Astrocyte (in vitro differentiated cells and primary cell): Measurements from ENCODE around the gene PVALEF. TPM values are rescaled to one million over a fixed set of nuclear protein-coding genes. Genes with fewer than 3 reads are reported as not detected.

ENCODE experiments used
- DNase-seq: peaks from one replicate; pipeline ENCODE4 v3.0.0-alpha.2; 2010; ENCODE audit warnings: low read depth
- FAIRE-seq: peaks from 2 replicates; lab custom pipeline; 2011; peaks lifted over from hg19 to GRCh38; lab: Jason Lieb, UNC
- H2AFZ ChIP-seq: 2 replicates; pipeline ENCODE4 v1.6.0; 2012; ENCODE audit warnings: low read depth, low read length, inconsistent platforms
- H3K27ac ChIP-seq: 2 replicates; pipeline ENCODE4 v1.5.1; 2011; ENCODE audit warnings: low read depth, low read length, inconsistent platforms
- H3K27me3 ChIP-seq: 2 replicates; pipeline ENCODE4 v1.6.0; 2011; ENCODE audit warnings: low read length, inconsistent platforms; ENCODE audit not compliant: insufficient read depth
- H3K36me3 ChIP-seq: 2 replicates; pipeline ENCODE4 v1.5.1; 2011; ENCODE audit warnings: low read length, inconsistent platforms; ENCODE audit not compliant: insufficient read depth
- H3K4me1 ChIP-seq: 2 replicates; pipeline ENCODE4 v1.5.1; 2011; ENCODE audit warnings: low read length, inconsistent platforms; ENCODE audit not compliant: insufficient read depth
- H3K4me2 ChIP-seq: 2 replicates; pipeline ENCODE4 v1.6.0; 2012; ENCODE audit warnings: low read length, inconsistent platforms
- H3K4me3 ChIP-seq: 2 replicates; pipeline ENCODE4 v1.5.1; 2011; ENCODE audit warnings: low read depth, mild to moderate bottlenecking, low read length, inconsistent platforms; ENCODE audit not compliant: insufficient read depth
- H3K79me2 ChIP-seq: 2 replicates; pipeline ENCODE4 v1.6.0; 2012; ENCODE audit warnings: mild to moderate bottlenecking, low read length, inconsistent platforms; ENCODE audit not compliant: insufficient read depth
- H3K9ac ChIP-seq: 2 replicates; pipeline ENCODE4 v1.6.0; 2012; ENCODE audit warnings: mild to moderate bottlenecking, low read length, inconsistent platforms
- H3K9me3 ChIP-seq: 2 replicates; pipeline ENCODE4 v1.5.1; 2012; ENCODE audit warnings: low read depth, mild to moderate bottlenecking, low read length, inconsistent platforms; ENCODE audit not compliant: insufficient read depth
- H4K20me1 ChIP-seq: 2 replicates; pipeline ENCODE4 v1.6.0; 2012; ENCODE audit warnings: low read length, inconsistent platforms; ENCODE audit not compliant: insufficient read depth
- H3K27ac Mint-ChIP-seq: one replicate; pipeline ENCODE4 v1.8.0; 2021; ENCODE audit warnings: mild to moderate bottlenecking, mixed read lengths; ENCODE audit not compliant: unreplicated experiment
- H3K27me3 Mint-ChIP-seq: one replicate; pipeline ENCODE4 v1.8.0; 2021; ENCODE audit warnings: low read depth, mixed read lengths; ENCODE audit not compliant: unreplicated experiment
- H3K36me3 Mint-ChIP-seq: one replicate; pipeline ENCODE4 v1.8.0; 2021; ENCODE audit warnings: low read depth, mixed read lengths; ENCODE audit not compliant: unreplicated experiment
- H3K4me1 Mint-ChIP-seq: one replicate; pipeline ENCODE4 v1.8.0; 2021; ENCODE audit warnings: low read depth, mixed read lengths; ENCODE audit not compliant: unreplicated experiment
- H3K4me3 Mint-ChIP-seq: one replicate; pipeline ENCODE4 v1.8.0; 2021; ENCODE audit warnings: mild to moderate bottlenecking, moderate library complexity, mixed read lengths; ENCODE audit not compliant: unreplicated experiment
- H3K9me3 Mint-ChIP-seq: one replicate; pipeline ENCODE4 v1.8.0; 2021; ENCODE audit warnings: mild to moderate bottlenecking, mixed read lengths; ENCODE audit not compliant: unreplicated experiment
- CTCF ChIP-seq: IDR thresholded peaks from 2 replicates; pipeline ENCODE4 v1.5.1; 2011; ENCODE audit warnings: low read depth, mild to moderate bottlenecking, inconsistent platforms, low read length, moderate library complexity; ENCODE audit not compliant: insufficient read depth
- EZH2 ChIP-seq: IDR thresholded peaks from 2 replicates; pipeline ENCODE4 v1.6.1; 2012; ENCODE audit warnings: mild to moderate bottlenecking, low read length, inconsistent platforms; ENCODE audit not compliant: insufficient read depth
- total RNA-seq: library from RNA; stranded (reverse); gene quantifications from 2 replicates; pipeline ENCODE4 v1.2.1, GENCODE V29; 2021

PVALEF gene
- total RNA-seq, 1 donor from 2014 or later: not detected

GRCh38 chr17:81228420-81228819 lies 63.1 kb downstream of the PVALEF start:
- Histone ChIP-seq H3K4me2 (no peak overlapping the region), H3K9ac (no peak overlapping the region), H3K27me3 (no peaks in the 10 kb centered on the region), H3K27ac (no peak overlapping the region), H3K4me3 (no peak overlapping the region), H2AFZ (no peak overlapping the region), H3K4me1 (peaks cover under 1% of the 10 kb centered on the region), H3K36me3 (peaks cover 2% of the 10 kb centered on the region), H3K79me2 (no peaks in the 10 kb centered on the region), H4K20me1 (peaks cover 7% of the 10 kb centered on the region), H3K9me3 (no peaks in the 10 kb centered on the region)
- Mint-ChIP-seq H3K4me1 (no peaks in the 10 kb centered on the region), H3K27ac (no peak overlapping the region), H3K36me3 (peaks cover 14% of the 10 kb centered on the region), H3K27me3 (peaks cover 5% of the 10 kb centered on the region), H3K9me3 (peaks cover 3% of the 10 kb centered on the region), H3K4me3 (no peak overlapping the region)
- FAIRE-seq (no peak), DNase-seq (no peak)
- no peak for TF ChIP-seq EZH2

GRCh38 chr17:81228834-81229665 lies 63.7 kb downstream of the PVALEF start:
- Histone ChIP-seq H3K27ac (no peak overlapping the region), H3K4me1 (no peaks in the 10 kb centered on the region), H3K9ac (no peak overlapping the region), H4K20me1 (peaks cover 11% of the 10 kb centered on the region), H3K36me3 (peaks cover 2% of the 10 kb centered on the region), H3K4me3 (no peak overlapping the region), H3K9me3 (no peaks in the 10 kb centered on the region), H3K4me2 (no peak overlapping the region), H3K27me3 (no peaks in the 10 kb centered on the region), H2AFZ (no peak overlapping the region), H3K79me2 (peaks cover 3% of the 10 kb centered on the region)
- Mint-ChIP-seq H3K36me3 (peaks cover 14% of the 10 kb centered on the region), H3K4me1 (no peaks in the 10 kb centered on the region), H3K27me3 (peaks cover under 1% of the 10 kb centered on the region), H3K27ac (no peak overlapping the region), H3K9me3 (peaks cover 3% of the 10 kb centered on the region), H3K4me3 (no peak overlapping the region)
- FAIRE-seq (no peak), DNase-seq (no peak)
- TF ChIP-seq CTCF: no peak

GRCh38 chr17:81229666-81229920 lies 64.3 kb downstream of the PVALEF start:
- Histone ChIP-seq H3K27ac (no peak overlapping the region), H3K9ac (no peak overlapping the region), H3K4me1 (no peaks in the 10 kb centered on the region), H3K9me3 (no peaks in the 10 kb centered on the region), H2AFZ (no peak overlapping the region), H3K4me3 (no peak overlapping the region), H3K36me3 (peaks cover 2% of the 10 kb centered on the region), H4K20me1 (peaks cover 11% of the 10 kb centered on the region), H3K79me2 (peaks cover 5% of the 10 kb centered on the region), H3K27me3 (no peaks in the 10 kb centered on the region), H3K4me2 (no peak overlapping the region)
- DNase-seq: no peak
- H3K27me3 Mint-ChIP-seq: no peaks in the 10 kb centered on the region
- peaks cover 3% of the 10 kb centered on the region for H3K9me3 Mint-ChIP-seq
- H3K4me1 Mint-ChIP-seq: no peaks in the 10 kb centered on the region
- no peak overlapping the region for H3K4me3 Mint-ChIP-seq
- H3K27ac Mint-ChIP-seq: no peak overlapping the region
- no peak for TF ChIP-seq CTCF
- no peak for TF ChIP-seq EZH2
- peaks cover 14% of the 10 kb centered on the region for H3K36me3 Mint-ChIP-seq
- no peak for FAIRE-seq
